KMS-11 (cell line): Measurements from ENCODE around the gene HIC2.
"Not testable (repeated sequence)": the region's sequence is repeated elsewhere in the genome, so short reads cannot be mapped to it uniquely, and the experiment has no call there.

Source experiments
- H2AFZ ChIP-seq: fragments of 200-600 bp; sonication (generic); 2 replicates; pipeline ENCODE4 v1.6.1; 2016; ENCODE audit warnings: antibody characterized with exemption, mixed run types, low read depth
- H3K27ac ChIP-seq: fragments of 200-600 bp; sonication (generic); 2 replicates; pipeline ENCODE4 v1.6.1; 2016; ENCODE audit warnings: mild to moderate bottlenecking, mixed run types
- H3K27me3 ChIP-seq: fragments of 200-600 bp; sonication (generic); 2 replicates; pipeline ENCODE4 v1.6.1; 2017; ENCODE audit warnings: mild to moderate bottlenecking, low read depth, mixed run types, moderate library complexity; ENCODE audit not compliant: insufficient read depth
- H3K36me3 ChIP-seq: fragments of 200-600 bp; sonication (generic); 2 replicates; pipeline ENCODE4 v1.6.1; 2017; ENCODE audit warnings: mild to moderate bottlenecking, mixed run types; ENCODE audit not compliant: insufficient read depth
- H3K4me1 ChIP-seq: fragments of 200-600 bp; sonication (generic); 2 replicates; pipeline ENCODE4 v1.6.1; 2016; ENCODE audit warnings: mild to moderate bottlenecking, low read depth, mixed run types; ENCODE audit not compliant: poor library complexity, severe bottlenecking
- H3K4me2 ChIP-seq: fragments of 200-600 bp; sonication (generic); 2 replicates; pipeline ENCODE4 v1.7.0; 2016; ENCODE audit warnings: mild to moderate bottlenecking, mixed run types
- H3K4me3 ChIP-seq: fragments of 200-600 bp; sonication (generic); IDR thresholded peaks from 2 replicates; pipeline ENCODE4 v1.6.1; 2017; ENCODE audit warnings: low read depth, low read length, mixed read lengths; ENCODE audit not compliant: insufficient read depth
- H3K79me2 ChIP-seq: fragments of 200-600 bp; sonication (generic); 2 replicates; pipeline ENCODE4 v1.6.1; 2016; ENCODE audit warnings: low read depth, mixed run types; ENCODE audit not compliant: insufficient read depth
- H3K9ac ChIP-seq: fragments of 200-600 bp; sonication (generic); 2 replicates; pipeline ENCODE4 v1.6.1; 2016; ENCODE audit warnings: mild to moderate bottlenecking, mixed run types
- H4K20me1 ChIP-seq: fragments of 200-600 bp; sonication (generic); 2 replicates; pipeline ENCODE4 v1.6.1; 2016; ENCODE audit warnings: mild to moderate bottlenecking, mixed run types; ENCODE audit not compliant: insufficient read depth

HIC2 gene, protein sequence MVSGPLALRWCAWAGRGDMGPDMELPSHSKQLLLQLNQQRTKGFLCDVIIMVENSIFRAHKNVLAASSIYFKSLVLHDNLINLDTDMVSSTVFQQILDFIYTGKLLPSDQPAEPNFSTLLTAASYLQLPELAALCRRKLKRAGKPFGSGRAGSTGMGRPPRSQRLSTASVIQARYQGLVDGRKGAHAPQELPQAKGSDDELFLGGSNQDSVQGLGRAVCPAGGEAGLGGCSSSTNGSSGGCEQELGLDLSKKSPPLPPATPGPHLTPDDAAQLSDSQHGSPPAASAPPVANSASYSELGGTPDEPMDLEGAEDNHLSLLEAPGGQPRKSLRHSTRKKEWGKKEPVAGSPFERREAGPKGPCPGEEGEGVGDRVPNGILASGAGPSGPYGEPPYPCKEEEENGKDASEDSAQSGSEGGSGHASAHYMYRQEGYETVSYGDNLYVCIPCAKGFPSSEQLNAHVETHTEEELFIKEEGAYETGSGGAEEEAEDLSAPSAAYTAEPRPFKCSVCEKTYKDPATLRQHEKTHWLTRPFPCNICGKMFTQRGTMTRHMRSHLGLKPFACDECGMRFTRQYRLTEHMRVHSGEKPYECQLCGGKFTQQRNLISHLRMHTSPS

GRCh38 chr22:21417227-21417746 lies at the start of gene HIC2:
TSS of gene HIC2 (plus strand) at chr22:21417371. CDS start at chr22:21442832, 25,461 bp downstream.
- H3K4me1 ChIP-seq, H3K36me3 ChIP-seq, H3K4me2 ChIP-seq, H3K27ac ChIP-seq, H3K9ac ChIP-seq, H3K27me3 ChIP-seq, H4K20me1 ChIP-seq, H2AFZ ChIP-seq, H3K79me2 ChIP-seq, H3K4me3 ChIP-seq: not testable (repeated sequence)

DNA sequence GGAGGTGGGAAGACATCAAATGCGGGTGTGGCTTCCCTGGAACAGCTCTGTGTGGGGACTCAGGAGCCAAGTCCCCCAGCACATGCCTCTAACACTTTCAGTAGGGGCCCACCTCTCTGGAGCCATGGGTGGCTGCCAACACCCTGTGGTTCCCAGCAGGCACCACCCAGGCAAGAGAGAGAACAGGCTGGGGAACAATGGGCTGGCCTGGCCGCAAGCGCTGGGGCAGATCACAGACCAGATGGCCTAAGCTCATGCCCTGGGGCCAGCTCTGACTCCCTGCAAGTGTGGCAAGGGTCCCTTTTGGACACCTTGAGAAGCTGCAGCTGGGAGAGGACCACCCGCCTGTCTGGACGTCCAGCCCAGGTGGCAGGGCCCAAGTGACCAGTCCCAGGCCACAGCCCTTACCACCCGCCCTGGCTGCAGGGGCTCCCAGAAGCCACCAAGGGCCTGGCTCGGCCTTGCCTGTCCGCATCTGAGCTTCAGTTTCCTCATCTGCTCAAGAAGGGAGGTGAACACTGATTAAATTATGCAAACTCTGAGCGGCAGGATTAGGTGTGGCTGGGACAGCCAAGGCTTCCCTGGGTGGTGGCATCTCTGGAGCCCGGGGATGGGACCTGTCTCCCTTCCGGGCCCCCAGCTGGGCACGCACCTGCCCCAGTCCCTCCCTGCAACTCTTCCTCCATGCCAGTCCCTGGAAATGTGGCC lies 48.4 kb upstream of the HIC2 start:
- H3K36me3 ChIP-seq, H3K4me2 ChIP-seq, H2AFZ ChIP-seq, H3K27ac ChIP-seq, H3K9ac ChIP-seq, H3K79me2 ChIP-seq, H4K20me1 ChIP-seq, H3K4me3 ChIP-seq, H3K27me3 ChIP-seq, H3K4me1 ChIP-seq: not testable (repeated sequence)

DNA sequence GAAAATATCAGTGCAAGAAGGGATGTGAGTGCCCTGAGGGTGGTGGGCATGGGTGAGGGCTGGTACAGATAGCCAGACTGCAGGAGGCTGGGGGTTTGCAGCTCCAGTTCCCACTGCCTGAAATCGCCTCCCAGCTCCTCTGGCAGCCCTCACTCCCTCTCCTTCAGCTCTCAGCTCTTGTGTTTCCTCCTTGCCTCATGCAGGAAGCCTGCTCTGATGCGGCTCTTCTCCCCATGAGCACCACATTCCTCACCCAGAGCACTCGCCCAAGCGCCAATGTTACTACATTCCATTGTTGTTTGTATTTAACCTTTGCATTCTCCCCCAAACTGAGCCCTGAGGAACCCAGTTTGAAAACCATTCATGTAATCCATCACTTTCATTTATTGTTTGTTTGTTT lies 41.3 kb upstream of the HIC2 start:
- H3K36me3 ChIP-seq, H2AFZ ChIP-seq, H3K79me2 ChIP-seq, H4K20me1 ChIP-seq, H3K4me1 ChIP-seq, H3K4me3 ChIP-seq, H3K4me2 ChIP-seq, H3K27me3 ChIP-seq, H3K27ac ChIP-seq, H3K9ac ChIP-seq: not testable (repeated sequence)

GRCh38 chr22:21383701-21384467 lies 33.3 kb upstream of the HIC2 start, which contains the start of gene RIMBP3B:
TSS of gene RIMBP3B (plus strand) at chr22:21383751. CDS start at chr22:21383859, 108 bp downstream.
- not testable (repeated sequence) for H3K36me3 ChIP-seq, H3K4me2 ChIP-seq, H3K4me1 ChIP-seq, H3K27me3 ChIP-seq, H3K27ac ChIP-seq, H2AFZ ChIP-seq, H3K79me2 ChIP-seq, H3K4me3 ChIP-seq, H3K9ac ChIP-seq, H4K20me1 ChIP-seq

DNA sequence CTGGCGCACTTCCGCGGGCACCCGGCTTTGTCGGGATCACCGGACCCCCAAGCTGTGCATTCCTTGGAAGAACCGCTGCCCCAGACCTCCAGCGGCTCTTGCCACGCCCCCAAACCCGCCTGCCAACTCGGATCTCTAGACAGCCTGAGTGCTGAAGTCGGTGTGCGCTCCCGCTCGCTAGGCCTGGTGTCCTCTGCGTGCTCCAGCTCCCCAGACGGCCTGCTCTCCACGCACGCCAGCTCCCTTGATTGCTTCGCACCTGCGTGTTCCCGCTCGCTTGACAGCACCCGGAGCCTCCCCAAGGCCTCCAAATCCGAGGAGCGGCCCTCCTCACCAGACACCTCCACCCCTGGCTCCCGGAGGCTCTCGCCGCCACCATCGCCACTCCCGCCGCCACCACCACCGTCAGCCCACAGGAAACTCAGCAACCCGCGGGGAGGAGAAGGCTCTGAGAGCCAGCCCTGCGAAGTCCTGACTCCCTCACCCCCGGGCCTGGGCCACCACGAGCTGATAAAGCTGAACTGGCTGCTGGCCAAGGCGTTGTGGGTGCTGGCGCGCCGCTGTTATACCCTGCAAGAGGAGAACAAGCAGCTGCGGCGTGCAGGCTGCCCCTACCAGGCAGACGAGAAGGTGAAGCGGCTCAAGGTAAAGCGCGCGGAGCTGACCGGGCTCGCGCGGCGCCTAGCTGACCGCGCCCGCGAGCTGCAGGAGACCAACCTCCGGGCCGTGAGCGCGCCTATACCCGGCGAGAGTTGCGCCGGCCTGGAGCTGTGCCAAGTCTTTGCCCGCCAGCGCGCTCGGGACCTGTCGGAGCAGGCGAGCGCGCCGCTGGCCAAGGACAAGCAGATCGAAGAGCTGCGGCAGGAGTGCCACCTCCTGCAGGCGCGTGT lies 32.5 kb upstream of the HIC2 start:
- H3K4me3 ChIP-seq, H3K27ac ChIP-seq, H3K36me3 ChIP-seq, H3K4me1 ChIP-seq, H3K27me3 ChIP-seq, H4K20me1 ChIP-seq, H3K9ac ChIP-seq, H3K4me2 ChIP-seq, H3K79me2 ChIP-seq, H2AFZ ChIP-seq: not testable (repeated sequence)

DNA sequence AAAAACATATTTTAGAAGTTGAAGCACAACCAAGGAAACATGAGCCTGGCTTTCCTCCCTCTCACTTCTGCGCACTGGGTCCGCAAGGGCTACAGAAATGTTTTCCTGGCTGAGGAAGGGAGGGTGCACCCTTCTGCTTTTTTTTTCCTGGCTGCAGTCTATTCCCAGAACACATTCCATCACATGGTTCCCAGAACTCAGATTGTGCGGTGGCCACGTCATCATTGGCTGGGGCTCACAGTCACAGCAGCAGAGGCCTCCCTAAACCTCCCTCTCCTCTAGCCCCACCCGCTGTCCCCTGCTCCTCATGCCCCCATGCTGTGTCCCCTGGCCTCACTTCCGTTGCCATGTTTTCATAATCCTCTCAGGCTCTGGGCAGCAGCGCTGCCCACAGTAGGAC lies 27.7 kb upstream of the HIC2 start:
- not testable (repeated sequence) for H3K79me2 ChIP-seq, H3K9ac ChIP-seq, H3K4me1 ChIP-seq, H3K27ac ChIP-seq, H2AFZ ChIP-seq, H4K20me1 ChIP-seq, H3K27me3 ChIP-seq, H3K4me3 ChIP-seq, H3K4me2 ChIP-seq, H3K36me3 ChIP-seq

DNA sequence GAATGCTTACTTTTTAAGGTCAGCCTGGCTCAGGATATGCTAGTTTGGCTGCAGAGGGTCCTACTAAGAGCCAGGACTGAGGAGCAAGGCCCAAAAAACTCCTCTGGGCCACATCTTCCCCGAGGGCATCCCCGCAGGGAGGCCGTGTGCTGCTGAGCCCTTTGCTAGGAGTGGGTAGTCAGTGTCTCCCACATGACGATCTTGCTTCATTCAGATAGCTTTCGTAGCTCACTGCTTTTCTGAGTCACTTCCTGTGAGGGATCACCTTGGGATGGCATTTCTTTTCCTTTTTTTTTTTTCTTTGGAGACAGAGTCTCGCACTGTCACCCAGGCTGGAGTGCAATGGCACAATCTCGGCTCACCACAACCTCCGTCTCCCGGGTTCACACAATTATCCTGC lies 27.2 kb upstream of the HIC2 start:
- not testable (repeated sequence) for H3K4me2 ChIP-seq, H3K4me1 ChIP-seq, H3K4me3 ChIP-seq, H3K36me3 ChIP-seq, H3K27ac ChIP-seq, H3K27me3 ChIP-seq, H3K9ac ChIP-seq, H2AFZ ChIP-seq, H3K79me2 ChIP-seq, H4K20me1 ChIP-seq

DNA sequence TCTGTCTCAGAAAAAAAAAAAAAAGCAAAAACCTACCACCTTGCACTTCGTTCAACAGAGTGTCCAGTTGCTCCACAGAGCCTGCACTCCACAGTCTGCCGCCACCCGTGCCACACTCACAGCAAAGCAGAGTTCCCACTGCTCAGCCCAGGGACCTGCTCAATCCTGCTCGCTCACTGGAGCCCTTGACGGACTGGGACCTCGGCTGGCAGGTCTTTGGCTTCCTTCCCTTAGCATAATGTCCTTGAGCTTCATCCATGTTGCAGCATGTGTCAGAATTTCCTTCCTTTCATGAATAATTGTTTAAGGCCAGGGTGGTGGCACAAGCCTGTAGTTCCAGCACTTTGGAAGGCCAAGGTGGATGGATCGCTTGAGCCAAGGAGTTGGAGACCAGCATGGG lies 22.6 kb upstream of the HIC2 start:
- H3K4me3 ChIP-seq, H3K4me2 ChIP-seq, H3K27ac ChIP-seq, H3K36me3 ChIP-seq, H3K27me3 ChIP-seq, H3K79me2 ChIP-seq, H4K20me1 ChIP-seq, H3K9ac ChIP-seq, H2AFZ ChIP-seq, H3K4me1 ChIP-seq: not testable (repeated sequence)
